Endodermal cell (in vitro differentiated cells): ENCODE data around the gene ACACA. TPM values are rescaled to one million over a fixed set of nuclear protein-coding genes. Genes with fewer than 3 reads are reported as not detected.

Source experiments
- DNase-seq: peaks from one replicate; pipeline ENCODE4 v3.0.0-alpha.2; 2017
- H3K27ac ChIP-seq: 2 replicates; pipeline ENCODE4 v1.5.1; 2013; ENCODE audit warnings: mild to moderate bottlenecking, low read depth, low read length, moderate library complexity
- H3K27me3 ChIP-seq: 2 replicates; pipeline ENCODE4 v1.6.1; 2013; ENCODE audit warnings: mild to moderate bottlenecking, low read length, moderate library complexity; ENCODE audit not compliant: insufficient read depth, control insufficient read depth, poor library complexity, severe bottlenecking
- H3K36me3 ChIP-seq: 2 replicates; pipeline ENCODE4 v1.7.0; 2013; ENCODE audit warnings: mild to moderate bottlenecking, low read length, moderate library complexity; ENCODE audit not compliant: control insufficient read depth, insufficient read depth
- H3K4me1 ChIP-seq: one replicate; pipeline ENCODE4 v1.7.0; 2013; ENCODE audit warnings: low read length; ENCODE audit not compliant: control insufficient read depth, insufficient read depth
- H3K4me3 ChIP-seq: 2 replicates; pipeline ENCODE4 v1.5.1; 2013; ENCODE audit warnings: mild to moderate bottlenecking, low read length, moderate library complexity
- H3K9ac ChIP-seq: 2 replicates; pipeline ENCODE4 v1.6.1; 2013; ENCODE audit warnings: mild to moderate bottlenecking, low read length, moderate library complexity; ENCODE audit not compliant: poor library complexity, severe bottlenecking; ENCODE audit errors: extremely low read depth
- H3K9me3 ChIP-seq: 2 replicates; pipeline ENCODE4 v1.6.1; 2013; ENCODE audit warnings: mild to moderate bottlenecking, low read length, moderate library complexity; ENCODE audit not compliant: control insufficient read depth
- H3K27ac Mint-ChIP-seq: 2 replicates; pipeline ENCODE4 v1.8.0; 2020; ENCODE audit warnings: mixed read lengths
- H3K27me3 Mint-ChIP-seq: 2 replicates; pipeline ENCODE4 v1.8.0; 2021; ENCODE audit warnings: mild to moderate bottlenecking, mixed read lengths; ENCODE audit not compliant: insufficient read depth
- H3K36me3 Mint-ChIP-seq: 2 replicates; pipeline ENCODE4 v1.8.0; 2020; ENCODE audit warnings: low read depth, mixed read lengths
- H3K4me1 Mint-ChIP-seq: 2 replicates; pipeline ENCODE4 v1.8.0; 2020; ENCODE audit warnings: mixed read lengths
- H3K4me3 Mint-ChIP-seq: 2 replicates; pipeline ENCODE4 v1.8.0; 2020; ENCODE audit warnings: mild to moderate bottlenecking, moderate library complexity, mixed read lengths
- H3K9me3 Mint-ChIP-seq: 2 replicates; pipeline ENCODE4 v1.8.0; 2020; ENCODE audit warnings: mild to moderate bottlenecking, mixed read lengths
- WGBS, 2 experiments: methylation state at CpG; one replicate each; pipeline versions ENCODE4 v1.1.5 to v1.1.7; 2013; ENCODE audit warnings: missing lambda C conversion rate in 2 of 2, mixed read lengths in 1 of 2; ENCODE audit not compliant: insufficient coverage in 1 of 2, insufficient read length in 1 of 2; 5-methylcytosine and 5-hydroxymethylcytosine counted together
- total RNA-seq, 2 donors: library from RNA; stranded (reverse); fragmentation: NEBNext Ultra II Directional in 1 of 2; extraction: Animal tissue kit (Norgen Biotek cat#: 25700) in 1 of 2; gene quantifications; 2 replicates in 1 of 2; 3 replicates in 1 of 2; pipeline ENCODE4 v1.2.1, GENCODE V29; 2021
- TF ChIP-seq, protein P1 (sequence below): fragments of 200-600 bp; sonication (generic); conservative IDR thresholded peaks from 2 replicates; pipeline ENCODE4 v1.5.0; 2021; ENCODE audit warnings: antibody characterized with exemption, mild to moderate bottlenecking

The ACACA gene
- total RNA-seq, 2 donors from 2014 or later = 66.7 to 68.6 TPM

DNA sequence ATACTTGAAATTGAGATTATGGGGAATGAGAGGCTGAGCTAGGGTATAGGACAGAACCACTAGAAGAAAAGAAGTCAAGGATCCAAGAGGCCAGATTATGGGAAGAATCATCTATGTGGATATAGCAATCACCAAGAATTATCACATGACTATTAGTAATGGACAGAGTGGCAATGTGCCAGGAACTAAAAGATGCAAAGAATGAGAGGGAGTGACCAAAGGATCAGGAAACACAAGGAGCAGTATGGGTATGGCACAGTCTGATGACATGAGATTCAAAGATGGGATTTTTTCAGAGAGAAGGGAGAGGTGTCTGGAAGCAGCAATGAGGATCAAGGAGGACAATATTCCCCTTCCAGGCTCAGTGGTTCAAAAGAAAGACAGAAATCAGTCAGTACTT, 245.7 kb downstream of the ACACA start:
- H3K4me1 Mint-ChIP-seq = peaks cover 32% of the 10 kb centered on the region
- peaks cover 32% of the 10 kb centered on the region for H3K36me3 ChIP-seq

DNA sequence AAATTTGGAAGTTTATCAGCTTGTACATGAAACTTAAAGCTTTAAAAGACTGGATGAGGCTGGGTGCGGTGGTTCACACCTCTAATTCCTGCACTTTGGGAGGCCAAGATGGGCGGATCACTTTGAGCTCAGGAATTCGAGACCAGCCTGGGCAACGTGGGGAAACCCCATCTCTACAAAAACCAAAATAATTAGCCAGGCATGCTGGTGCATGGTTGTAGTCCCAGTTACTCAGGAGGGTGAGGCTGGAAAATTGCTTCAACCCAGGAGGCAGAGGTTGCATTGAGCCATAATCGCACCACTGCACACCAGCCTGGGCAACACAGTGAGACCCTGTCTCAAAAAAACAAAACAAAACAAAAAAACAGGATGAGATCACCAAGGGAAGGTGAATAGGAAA, 248.3 kb downstream of the ACACA start:
- 90 to 94% methylated on average over 3 to 5 of the region's 5 CpGs for WGBS, 2 experiments
- Histone ChIP-seq H3K27me3 (no peaks in the 10 kb centered on the region), H3K4me3 (no peak overlapping the region), H3K36me3 (peaks cover 37% of the 10 kb centered on the region), H3K4me1 (no peaks in the 10 kb centered on the region), H3K9ac (no peak overlapping the region), H3K27ac (no peak overlapping the region), H3K9me3 (no peaks in the 10 kb centered on the region)
- H3K4me1 Mint-ChIP-seq = peaks cover 14% of the 10 kb centered on the region
- H3K27ac Mint-ChIP-seq = no peak overlapping the region
- H3K9me3 Mint-ChIP-seq = no peaks in the 10 kb centered on the region
- H3K27me3 Mint-ChIP-seq = no peaks in the 10 kb centered on the region
- H3K36me3 Mint-ChIP-seq = peaks cover 30% of the 10 kb centered on the region
- no peak for DNase-seq
- TF ChIP-seq, protein P1, sequence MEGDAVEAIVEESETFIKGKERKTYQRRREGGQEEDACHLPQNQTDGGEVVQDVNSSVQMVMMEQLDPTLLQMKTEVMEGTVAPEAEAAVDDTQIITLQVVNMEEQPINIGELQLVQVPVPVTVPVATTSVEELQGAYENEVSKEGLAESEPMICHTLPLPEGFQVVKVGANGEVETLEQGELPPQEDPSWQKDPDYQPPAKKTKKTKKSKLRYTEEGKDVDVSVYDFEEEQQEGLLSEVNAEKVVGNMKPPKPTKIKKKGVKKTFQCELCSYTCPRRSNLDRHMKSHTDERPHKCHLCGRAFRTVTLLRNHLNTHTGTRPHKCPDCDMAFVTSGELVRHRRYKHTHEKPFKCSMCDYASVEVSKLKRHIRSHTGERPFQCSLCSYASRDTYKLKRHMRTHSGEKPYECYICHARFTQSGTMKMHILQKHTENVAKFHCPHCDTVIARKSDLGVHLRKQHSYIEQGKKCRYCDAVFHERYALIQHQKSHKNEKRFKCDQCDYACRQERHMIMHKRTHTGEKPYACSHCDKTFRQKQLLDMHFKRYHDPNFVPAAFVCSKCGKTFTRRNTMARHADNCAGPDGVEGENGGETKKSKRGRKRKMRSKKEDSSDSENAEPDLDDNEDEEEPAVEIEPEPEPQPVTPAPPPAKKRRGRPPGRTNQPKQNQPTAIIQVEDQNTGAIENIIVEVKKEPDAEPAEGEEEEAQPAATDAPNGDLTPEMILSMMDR = no peak
- no peak overlapping the region for H3K4me3 Mint-ChIP-seq

More for the DNA sequence above, 245.7 kb downstream of the ACACA start:
- TF ChIP-seq, protein P1 = no peak
- H3K4me3 ChIP-seq = no peak overlapping the region
- no peaks in the 10 kb centered on the region for H3K27me3 ChIP-seq
- Mint-ChIP-seq H3K9me3 (no peaks in the 10 kb centered on the region), H3K4me3 (no peak overlapping the region), H3K36me3 (peaks cover 25% of the 10 kb centered on the region), H3K27ac (no peak overlapping the region), H3K27me3 (no peaks in the 10 kb centered on the region)
- no peaks in the 10 kb centered on the region for H3K4me1 ChIP-seq
- no peaks in the 10 kb centered on the region for H3K9me3 ChIP-seq
- H3K27ac ChIP-seq = no peak overlapping the region
- DNase-seq = no peak
- H3K9ac ChIP-seq = no peak overlapping the region

DNA sequence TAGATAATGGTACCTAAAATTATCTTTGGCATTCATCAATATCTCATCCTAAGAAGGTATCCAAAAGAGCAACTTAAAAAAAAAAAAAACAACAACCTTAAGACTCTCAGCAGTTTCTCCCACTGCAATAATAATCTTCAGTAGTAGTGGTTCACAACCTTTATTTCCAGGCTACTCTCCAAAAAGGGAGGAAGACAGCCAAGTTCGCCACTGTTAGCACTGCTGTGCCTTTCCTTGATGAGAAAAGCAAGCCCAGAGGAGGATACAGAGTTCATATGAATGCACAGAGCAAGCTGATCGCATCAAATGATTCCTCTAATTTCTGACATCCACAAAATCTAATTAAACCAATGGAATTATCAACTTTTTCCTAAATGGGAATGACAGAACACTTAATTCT, 258.5 kb downstream of the ACACA start:
- no peaks in the 10 kb centered on the region for H3K9me3 Mint-ChIP-seq
- TF ChIP-seq, protein P1 = no peak
- H3K9ac ChIP-seq = no peak overlapping the region
- H3K4me1 ChIP-seq = no peaks in the 10 kb centered on the region
- H3K27ac ChIP-seq = no peak overlapping the region
- no peak for DNase-seq
- H3K9me3 ChIP-seq = no peaks in the 10 kb centered on the region
- peak overlapping the region; percentile 10 for H3K4me3 ChIP-seq
- H3K36me3 Mint-ChIP-seq = peaks cover 21% of the 10 kb centered on the region
- 91 to 100% methylated on average over 1 to 2 of the region's 2 CpGs for WGBS, 2 experiments
- peak overlapping the region; percentile 83 for H3K27ac Mint-ChIP-seq
- H3K36me3 ChIP-seq = peaks cover 27% of the 10 kb centered on the region
- no peaks in the 10 kb centered on the region for H3K27me3 Mint-ChIP-seq
- H3K4me3 Mint-ChIP-seq = no peak overlapping the region
- no peaks in the 10 kb centered on the region for H3K27me3 ChIP-seq
- H3K4me1 Mint-ChIP-seq = peaks cover 39% of the 10 kb centered on the region
